GM19238 (cell line): ENCODE data around the gene PHLDB1.

Source experiments
- DNase-seq: peaks from one replicate; pipeline ENCODE4 v3.0.0; 2011; ENCODE audit warnings: low spot score; ENCODE audit not compliant: insufficient read length

The PHLDB1 gene

GRCh38 chr11:118638726-118639125, 31.3 kb downstream of the PHLDB1 start:
- DNase-seq: no peak

GRCh38 chr11:118639899-118640298, 32.5 kb downstream of the PHLDB1 start:
- no peak for DNase-seq

- no peak for DNase-seq
These were observed 33.1 kb downstream of the PHLDB1 start for GRCh38 chr11:118640332-118641154.

- DNase-seq: no peak
These were observed 34.1 kb downstream of the PHLDB1 start for GRCh38 chr11:118641397-118642019.

GRCh38 chr11:118643142-118643994, 36.0 kb downstream of the PHLDB1 start:
- no peak for DNase-seq

GRCh38 chr11:118643995-118644345, 36.6 kb downstream of the PHLDB1 start:
- no peak for DNase-seq

- DNase-seq: no peak
These were observed 37.1 kb downstream of the PHLDB1 start for GRCh38 chr11:118644496-118644895.

- no peak for DNase-seq
These were observed 37.8 kb downstream of the PHLDB1 start for GRCh38 chr11:118645066-118645715.

- no peak for DNase-seq
These were observed 39.0 kb downstream of the PHLDB1 start for GRCh38 chr11:118646393-118646792.

GRCh38 chr11:118648291-118648690, 40.9 kb downstream of the PHLDB1 start:
- DNase-seq: no peak

GRCh38 chr11:118649941-118650340, 42.5 kb downstream of the PHLDB1 start:
- DNase-seq: no peak

GRCh38 chr11:118650366-118650765, 43.0 kb downstream of the PHLDB1 start:
- DNase-seq: no peak

- DNase-seq: no peak
These were observed 44.4 kb downstream of the PHLDB1 start for GRCh38 chr11:118651820-118652219.

- DNase-seq: no peak
These were observed 45.3 kb downstream of the PHLDB1 start for GRCh38 chr11:118652681-118653181.

GRCh38 chr11:118653684-118654390, 46.4 kb downstream of the PHLDB1 start:
- no peak for DNase-seq

GRCh38 chr11:118655486-118656190, 48.2 kb downstream of the PHLDB1 start:
- DNase-seq: no peak

GRCh38 chr11:118656563-118657165, 49.2 kb downstream of the PHLDB1 start:
- DNase-seq: no peak

GRCh38 chr11:118657238-118657637, 49.8 kb downstream of the PHLDB1 start:
- DNase-seq: no peak

- no peak for DNase-seq
These were observed 50.5 kb downstream of the PHLDB1 start for GRCh38 chr11:118657709-118658428.
